GM23338 (cell line): Measurements from ENCODE around the gene FN1. TPM values are rescaled to one million over a fixed set of nuclear protein-coding genes. Genes with fewer than 3 reads are reported as not detected.

Experiments used
- ATAC-seq: fragments of 200-7000 bp; cut with Tn5 transposase; 3 replicates; pipeline ENCODE4 v1.9.1; 2020
- DNase-seq: peaks from one replicate; pipeline ENCODE4 v3.0.0-alpha.2; 2015; ENCODE audit warnings: low spot score
- H2AFZ ChIP-seq: fragments of 200-600 bp; sonication (generic); 2 replicates; pipeline ENCODE4 v1.8.0; 2016; ENCODE audit warnings: antibody characterized with exemption, mild to moderate bottlenecking, moderate library complexity
- H3F3A ChIP-seq: fragments of 200-600 bp; sonication (generic); replicated peaks from 2 replicates; pipeline ENCODE4 v1.8.0; 2017; ENCODE audit warnings: antibody characterized with exemption, mixed run types, low read depth
- H3K27ac ChIP-seq: fragments of 200-600 bp; sonication (generic); 2 replicates; pipeline ENCODE4 v1.6.1; 2016; ENCODE audit warnings: low read depth
- H3K27me3 ChIP-seq: fragments of 200-600 bp; sonication (generic); 2 replicates; pipeline ENCODE4 v1.8.0; 2016; ENCODE audit warnings: mild to moderate bottlenecking, mixed run types, moderate library complexity; ENCODE audit not compliant: insufficient read depth
- H3K36me3 ChIP-seq: fragments of 200-600 bp; sonication (generic); 2 replicates; pipeline ENCODE4 v1.8.0; 2016; ENCODE audit warnings: mild to moderate bottlenecking; ENCODE audit not compliant: insufficient read depth
- H3K4me1 ChIP-seq: fragments of 200-600 bp; sonication (generic); 2 replicates; pipeline ENCODE4 v1.8.0; 2016; ENCODE audit warnings: mild to moderate bottlenecking, moderate library complexity; ENCODE audit not compliant: insufficient read depth
- H3K4me2 ChIP-seq: fragments of 200-600 bp; sonication (generic); 2 replicates; pipeline ENCODE4 v1.7.1; 2017; ENCODE audit warnings: mixed run types
- H3K4me3 ChIP-seq: fragments of 200-600 bp; sonication (generic); 2 replicates; pipeline ENCODE4 v1.6.1; 2016; ENCODE audit warnings: mixed run types
- H3K79me2 ChIP-seq: fragments of 200-600 bp; sonication (generic); replicated peaks from 2 replicates; pipeline ENCODE4 v1.8.0; 2017; ENCODE audit warnings: mild to moderate bottlenecking; ENCODE audit not compliant: insufficient read depth
- H3K9me2 ChIP-seq: fragments of 200-600 bp; sonication (generic); 2 replicates; pipeline ENCODE4 v1.8.0; 2017; ENCODE audit not compliant: insufficient read depth
- H4K20me1 ChIP-seq: fragments of 200-600 bp; sonication (generic); replicated peaks from 2 replicates; pipeline ENCODE4 v1.8.0; 2017; ENCODE audit warnings: mild to moderate bottlenecking; ENCODE audit not compliant: insufficient read depth
- H3K27ac Mint-ChIP-seq: 2 replicates; pipeline ENCODE4 v1.8.0; 2020; ENCODE audit warnings: inconsistent platforms, mild to moderate bottlenecking, moderate library complexity, mixed read lengths
- H3K27me3 Mint-ChIP-seq: 3 replicates; pipeline ENCODE4 v1.8.0; 2022; ENCODE audit warnings: low read depth, mild to moderate bottlenecking, moderate library complexity, mixed read lengths, inconsistent platforms; ENCODE audit not compliant: insufficient read depth, poor library complexity
- H3K36me3 Mint-ChIP-seq: 3 replicates; pipeline ENCODE4 v1.8.0; 2021; ENCODE audit warnings: low read depth, mild to moderate bottlenecking, inconsistent platforms, moderate library complexity, mixed read lengths
- H3K4me1 Mint-ChIP-seq: 3 replicates; pipeline ENCODE4 v1.8.0; 2020; ENCODE audit warnings: mild to moderate bottlenecking, inconsistent platforms, mixed read lengths
- H3K4me3 Mint-ChIP-seq: 3 replicates; pipeline ENCODE4 v1.8.0; 2021; ENCODE audit warnings: moderate library complexity, mild to moderate bottlenecking, inconsistent platforms, mixed read lengths
- H3K9me3 Mint-ChIP-seq: 3 replicates; pipeline ENCODE4 v1.8.0; 2020; ENCODE audit warnings: moderate library complexity, mild to moderate bottlenecking, inconsistent platforms, mixed read lengths
- CTCF ChIP-seq, 2 experiments: fragments of 200-600 bp in 1 of 2; sonication (generic) in 1 of 2; conservative IDR thresholded peaks; 2 replicates each; pipeline versions ENCODE4 v1.5.1 to v1.6.1; 2016 to 2017; ENCODE audit warnings: antibody characterized with exemption in 2 of 2, low read depth in 2 of 2, mild to moderate bottlenecking in 2 of 2, moderate library complexity in 1 of 2
- ETS1 ChIP-seq: IDR thresholded peaks from 2 replicates; pipeline ENCODE4 v1.6.1; 2016; ENCODE audit warnings: antibody characterized with exemption
- ZNF114 ChIP-seq: fragments of 250-450 bp; sonication (Bioruptor Pico); IDR thresholded peaks from 2 replicates; pipeline ENCODE4 v1.5.0; 2020; ENCODE audit warnings: mild to moderate bottlenecking, moderate library complexity
- polyA plus RNA-seq: library from polyadenylated mRNA; unstranded; fragments of >200 nt; fragmentation: Nextera tagmentation; extraction: Ambion mirVana; gene quantifications from 2 replicates; pipeline ENCODE4 v1.2.1, GENCODE V29; 2016
- total RNA-seq: library from RNA; depleted of rRNA; stranded (reverse); fragments of >200 nt; shearing (Covaris generic); gene quantifications from 2 replicates; pipeline ENCODE4 v1.2.3, GENCODE V29; 2014
- TF ChIP-seq, protein P1 (sequence below): fragments of 250-450 bp; sonication (Bioruptor Pico); IDR thresholded peaks from 2 replicates; pipeline ENCODE4 v1.5.0; 2020; ENCODE audit warnings: mild to moderate bottlenecking, moderate library complexity
- TF ChIP-seq, protein P2 (sequence below): IDR thresholded peaks from one replicate; pipeline ENCODE4 v1.6.1; 2018; ENCODE audit warnings: antibody characterized with exemption; ENCODE audit not compliant: unreplicated experiment

The FN1 gene
- total and polyA plus RNA-seq, 2 experiments from 2014 or later, result 79.6 to 255 TPM

- no peak overlapping the region for H3K27ac Mint-ChIP-seq
- no peak overlapping the region for H2AFZ ChIP-seq
- no peaks in the 10 kb centered on the region for H3K79me2 ChIP-seq
- no peaks in the 10 kb centered on the region for H3K9me2 ChIP-seq
- H3K27ac ChIP-seq, result no peak overlapping the region
- H3K36me3 Mint-ChIP-seq, result peaks cover 25% of the 10 kb centered on the region
- no peaks in the 10 kb centered on the region for H3K4me1 ChIP-seq
- peaks cover 5% of the 10 kb centered on the region; the same call in 2 of the 3 replicates for H3K4me1 Mint-ChIP-seq
- no peaks in the 10 kb centered on the region for H3F3A ChIP-seq
- no peaks in the 10 kb centered on the region for H4K20me1 ChIP-seq
- no peak for DNase-seq
- no peak overlapping the region for H3K4me3 Mint-ChIP-seq
- H3K4me2 ChIP-seq, result no peak overlapping the region
- ATAC-seq, result no peak
- no peaks in the 10 kb centered on the region for H3K27me3 ChIP-seq
- no peaks in the 10 kb centered on the region for H3K9me3 Mint-ChIP-seq
- peaks cover 21% of the 10 kb centered on the region for H3K36me3 ChIP-seq
- TF ChIP-seq ETS1 (no peak), CTCF (conservative IDR thresholded peaks at IDR 0.05; ENCODE audit: low read depth in 2 of 2) (no peak), ZNF114 (no peak)
- TF ChIP-seq, protein P1, sequence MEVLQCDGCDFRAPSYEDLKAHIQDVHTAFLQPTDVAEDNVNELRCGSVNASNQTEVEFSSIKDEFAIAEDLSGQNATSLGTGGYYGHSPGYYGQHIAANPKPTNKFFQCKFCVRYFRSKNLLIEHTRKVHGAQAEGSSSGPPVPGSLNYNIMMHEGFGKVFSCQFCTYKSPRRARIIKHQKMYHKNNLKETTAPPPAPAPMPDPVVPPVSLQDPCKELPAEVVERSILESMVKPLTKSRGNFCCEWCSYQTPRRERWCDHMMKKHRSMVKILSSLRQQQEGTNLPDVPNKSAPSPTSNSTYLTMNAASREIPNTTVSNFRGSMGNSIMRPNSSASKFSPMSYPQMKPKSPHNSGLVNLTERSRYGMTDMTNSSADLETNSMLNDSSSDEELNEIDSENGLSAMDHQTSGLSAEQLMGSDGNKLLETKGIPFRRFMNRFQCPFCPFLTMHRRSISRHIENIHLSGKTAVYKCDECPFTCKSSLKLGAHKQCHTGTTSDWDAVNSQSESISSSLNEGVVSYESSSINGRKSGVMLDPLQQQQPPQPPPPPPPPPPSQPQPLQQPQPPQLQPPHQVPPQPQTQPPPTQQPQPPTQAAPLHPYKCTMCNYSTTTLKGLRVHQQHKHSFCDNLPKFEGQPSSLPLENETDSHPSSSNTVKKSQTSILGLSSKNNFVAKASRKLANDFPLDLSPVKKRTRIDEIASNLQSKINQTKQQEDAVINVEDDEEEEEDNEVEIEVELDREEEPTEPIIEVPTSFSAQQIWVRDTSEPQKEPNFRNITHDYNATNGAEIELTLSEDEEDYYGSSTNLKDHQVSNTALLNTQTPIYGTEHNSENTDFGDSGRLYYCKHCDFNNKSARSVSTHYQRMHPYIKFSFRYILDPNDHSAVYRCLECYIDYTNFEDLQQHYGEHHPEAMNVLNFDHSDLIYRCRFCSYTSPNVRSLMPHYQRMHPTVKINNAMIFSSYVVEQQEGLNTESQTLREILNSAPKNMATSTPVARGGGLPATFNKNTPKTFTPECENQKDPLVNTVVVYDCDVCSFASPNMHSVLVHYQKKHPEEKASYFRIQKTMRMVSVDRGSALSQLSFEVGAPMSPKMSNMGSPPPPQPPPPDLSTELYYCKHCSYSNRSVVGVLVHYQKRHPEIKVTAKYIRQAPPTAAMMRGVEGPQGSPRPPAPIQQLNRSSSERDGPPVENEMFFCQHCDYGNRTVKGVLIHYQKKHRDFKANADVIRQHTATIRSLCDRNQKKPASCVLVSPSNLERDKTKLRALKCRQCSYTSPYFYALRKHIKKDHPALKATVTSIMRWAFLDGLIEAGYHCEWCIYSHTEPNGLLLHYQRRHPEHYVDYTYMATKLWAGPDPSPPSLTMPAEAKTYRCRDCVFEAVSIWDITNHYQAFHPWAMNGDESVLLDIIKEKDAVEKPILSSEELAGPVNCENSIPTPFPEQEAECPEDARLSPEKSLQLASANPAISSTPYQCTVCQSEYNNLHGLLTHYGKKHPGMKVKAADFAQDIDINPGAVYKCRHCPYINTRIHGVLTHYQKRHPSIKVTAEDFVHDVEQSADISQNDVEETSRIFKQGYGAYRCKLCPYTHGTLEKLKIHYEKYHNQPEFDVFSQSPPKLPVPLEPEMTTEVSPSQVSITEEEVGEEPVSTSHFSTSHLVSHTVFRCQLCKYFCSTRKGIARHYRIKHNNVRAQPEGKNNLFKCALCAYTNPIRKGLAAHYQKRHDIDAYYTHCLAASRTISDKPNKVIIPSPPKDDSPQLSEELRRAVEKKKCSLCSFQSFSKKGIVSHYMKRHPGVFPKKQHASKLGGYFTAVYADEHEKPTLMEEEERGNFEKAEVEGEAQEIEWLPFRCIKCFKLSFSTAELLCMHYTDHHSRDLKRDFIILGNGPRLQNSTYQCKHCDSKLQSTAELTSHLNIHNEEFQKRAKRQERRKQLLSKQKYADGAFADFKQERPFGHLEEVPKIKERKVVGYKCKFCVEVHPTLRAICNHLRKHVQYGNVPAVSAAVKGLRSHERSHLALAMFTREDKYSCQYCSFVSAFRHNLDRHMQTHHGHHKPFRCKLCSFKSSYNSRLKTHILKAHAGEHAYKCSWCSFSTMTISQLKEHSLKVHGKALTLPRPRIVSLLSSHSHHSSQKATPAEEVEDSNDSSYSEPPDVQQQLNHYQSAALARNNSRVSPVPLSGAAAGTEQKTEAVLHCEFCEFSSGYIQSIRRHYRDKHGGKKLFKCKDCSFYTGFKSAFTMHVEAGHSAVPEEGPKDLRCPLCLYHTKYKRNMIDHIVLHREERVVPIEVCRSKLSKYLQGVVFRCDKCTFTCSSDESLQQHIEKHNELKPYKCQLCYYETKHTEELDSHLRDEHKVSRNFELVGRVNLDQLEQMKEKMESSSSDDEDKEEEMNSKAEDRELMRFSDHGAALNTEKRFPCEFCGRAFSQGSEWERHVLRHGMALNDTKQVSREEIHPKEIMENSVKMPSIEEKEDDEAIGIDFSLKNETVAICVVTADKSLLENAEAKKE (CRISPR knock-in tag), result no peak
- TF ChIP-seq, protein P2, sequence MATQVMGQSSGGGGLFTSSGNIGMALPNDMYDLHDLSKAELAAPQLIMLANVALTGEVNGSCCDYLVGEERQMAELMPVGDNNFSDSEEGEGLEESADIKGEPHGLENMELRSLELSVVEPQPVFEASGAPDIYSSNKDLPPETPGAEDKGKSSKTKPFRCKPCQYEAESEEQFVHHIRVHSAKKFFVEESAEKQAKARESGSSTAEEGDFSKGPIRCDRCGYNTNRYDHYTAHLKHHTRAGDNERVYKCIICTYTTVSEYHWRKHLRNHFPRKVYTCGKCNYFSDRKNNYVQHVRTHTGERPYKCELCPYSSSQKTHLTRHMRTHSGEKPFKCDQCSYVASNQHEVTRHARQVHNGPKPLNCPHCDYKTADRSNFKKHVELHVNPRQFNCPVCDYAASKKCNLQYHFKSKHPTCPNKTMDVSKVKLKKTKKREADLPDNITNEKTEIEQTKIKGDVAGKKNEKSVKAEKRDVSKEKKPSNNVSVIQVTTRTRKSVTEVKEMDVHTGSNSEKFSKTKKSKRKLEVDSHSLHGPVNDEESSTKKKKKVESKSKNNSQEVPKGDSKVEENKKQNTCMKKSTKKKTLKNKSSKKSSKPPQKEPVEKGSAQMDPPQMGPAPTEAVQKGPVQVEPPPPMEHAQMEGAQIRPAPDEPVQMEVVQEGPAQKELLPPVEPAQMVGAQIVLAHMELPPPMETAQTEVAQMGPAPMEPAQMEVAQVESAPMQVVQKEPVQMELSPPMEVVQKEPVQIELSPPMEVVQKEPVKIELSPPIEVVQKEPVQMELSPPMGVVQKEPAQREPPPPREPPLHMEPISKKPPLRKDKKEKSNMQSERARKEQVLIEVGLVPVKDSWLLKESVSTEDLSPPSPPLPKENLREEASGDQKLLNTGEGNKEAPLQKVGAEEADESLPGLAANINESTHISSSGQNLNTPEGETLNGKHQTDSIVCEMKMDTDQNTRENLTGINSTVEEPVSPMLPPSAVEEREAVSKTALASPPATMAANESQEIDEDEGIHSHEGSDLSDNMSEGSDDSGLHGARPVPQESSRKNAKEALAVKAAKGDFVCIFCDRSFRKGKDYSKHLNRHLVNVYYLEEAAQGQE, result no peak
- no peak overlapping the region for H3K4me3 ChIP-seq
- no peaks in the 10 kb centered on the region for H3K27me3 Mint-ChIP-seq
Measured at GRCh38 chr2:215413974-215414373, 21.9 kb downstream of the FN1 start.
